ENCODE results near the gene GDPD5. TPM values are rescaled to one million over a fixed set of nuclear protein-coding genes. Genes with fewer than 3 reads are reported as not detected.

Gene GDPD5
- total RNA-seq, 1 experiment from 2014 or later = 6.8 TPM

- no peak for DNase-seq (ENCODE audit: low spot score)
Observed at GRCh38 chr11:75510723-75511019, 15.1 kb downstream of the GDPD5 start.

- no peak for DNase-seq (ENCODE audit: low spot score)
Observed at GRCh38 chr11:75510004-75510722, 15.6 kb downstream of the GDPD5 start.

DNA sequence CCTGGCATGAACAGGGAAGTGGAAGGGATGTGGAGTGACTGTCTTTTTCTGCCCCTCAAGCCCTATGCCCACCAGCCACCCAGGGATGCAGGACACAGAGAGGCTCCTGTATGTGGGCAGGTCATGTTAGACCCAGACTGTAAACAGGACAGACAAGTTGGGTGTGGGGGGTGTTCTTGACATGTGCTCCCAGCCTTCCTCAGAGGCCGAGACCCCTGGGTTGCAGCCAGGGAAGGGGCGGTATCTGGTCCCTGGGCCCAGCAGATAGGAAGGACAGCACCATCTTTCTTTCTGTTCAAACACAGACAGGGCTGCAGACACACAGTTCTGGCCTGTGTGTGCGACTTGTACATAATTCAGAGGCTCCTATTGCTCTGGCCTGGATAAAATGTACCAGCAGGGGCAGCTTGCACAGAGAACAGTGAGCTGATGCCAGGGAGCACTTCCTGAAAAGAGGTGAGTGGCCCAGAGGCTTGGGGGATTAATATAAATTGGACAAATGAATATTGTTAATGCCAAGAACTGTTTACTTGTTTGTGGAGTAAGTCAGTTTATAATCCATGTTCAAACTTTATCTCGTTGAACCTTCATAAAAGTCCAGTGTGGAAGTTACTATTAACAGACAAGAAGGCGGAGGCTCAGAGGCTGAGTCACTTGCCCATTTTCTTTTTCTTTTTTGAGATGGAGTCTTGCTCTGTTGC, 16.6 kb downstream of the GDPD5 start:
- DNase-seq (ENCODE audit: low spot score) = no peak

- DNase-seq (ENCODE audit: low spot score) = no peak
Observed at GRCh38 chr11:75508051-75508561, 17.6 kb downstream of the GDPD5 start.

DNA sequence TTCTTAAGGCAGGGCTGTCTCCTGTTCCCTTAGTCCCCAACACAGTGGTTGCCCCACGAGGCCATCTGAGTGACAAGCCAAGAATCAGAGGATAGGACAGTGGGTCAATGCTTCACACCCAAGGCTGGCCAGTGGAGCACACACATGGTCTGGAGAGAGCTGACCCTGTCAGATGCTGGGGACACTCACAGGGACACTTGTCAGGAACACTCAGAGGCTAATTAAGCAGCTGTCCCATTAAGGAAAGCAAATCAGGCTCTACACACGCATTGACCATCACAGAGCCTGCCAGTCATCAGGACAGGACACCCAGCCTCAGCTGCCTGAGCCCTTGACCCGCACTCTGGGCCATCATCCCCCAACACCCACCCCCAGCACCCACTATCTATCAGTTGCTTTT, 18.2 kb downstream of the GDPD5 start:
- no peak for DNase-seq (ENCODE audit: low spot score)

DNA sequence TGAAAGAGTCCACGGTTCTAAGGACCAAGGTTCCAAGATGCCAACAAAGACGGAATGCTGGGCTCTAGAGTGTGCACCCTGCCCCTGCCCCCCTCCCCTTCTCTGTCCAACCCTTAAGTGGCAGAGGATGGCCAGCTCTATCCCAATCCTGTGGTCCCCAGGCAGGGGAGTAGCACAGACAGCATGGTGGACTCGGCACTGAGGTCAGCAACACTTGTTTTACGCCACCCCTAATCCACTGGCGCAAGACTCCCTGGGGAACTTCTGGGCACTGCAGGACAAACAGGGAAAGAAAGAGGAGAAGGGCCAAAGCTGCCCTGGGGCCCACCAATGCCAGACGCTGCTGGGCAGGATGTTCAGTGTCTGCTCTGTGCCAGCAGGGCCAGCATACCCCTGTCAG, 18.9 kb downstream of the GDPD5 start:
- no peak for DNase-seq (ENCODE audit: low spot score)

- no peak for DNase-seq (ENCODE audit: low spot score)
Observed at GRCh38 chr11:75505916-75506692, 19.6 kb downstream of the GDPD5 start.

GRCh38 chr11:75504501-75504900, 21.2 kb downstream of the GDPD5 start:
- no peak for DNase-seq (ENCODE audit: low spot score)

- no peak for DNase-seq (ENCODE audit: low spot score)
Observed at GRCh38 chr11:75503531-75504099, 22.1 kb downstream of the GDPD5 start.

DNA sequence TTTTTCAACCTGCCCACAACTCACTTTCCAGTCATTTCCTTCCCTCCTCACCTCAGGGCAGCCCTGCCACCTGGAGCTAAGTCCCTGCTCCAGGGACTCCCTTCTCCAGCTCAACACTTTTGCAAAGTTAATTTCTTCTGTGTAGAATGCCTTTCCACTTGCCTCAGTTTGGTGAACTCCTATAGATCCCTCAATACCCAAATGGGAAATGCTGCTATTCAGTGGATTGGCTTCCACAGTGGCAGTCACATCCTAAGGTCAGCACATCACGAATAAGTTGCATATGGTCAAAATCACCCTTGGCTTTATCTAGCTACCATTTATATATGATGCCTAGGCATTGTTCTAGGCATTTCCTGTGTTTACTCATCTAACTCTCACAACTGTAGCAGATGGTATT, 23.6 kb downstream of the GDPD5 start:
- DNase-seq (ENCODE audit: low spot score) = no peak

DNA sequence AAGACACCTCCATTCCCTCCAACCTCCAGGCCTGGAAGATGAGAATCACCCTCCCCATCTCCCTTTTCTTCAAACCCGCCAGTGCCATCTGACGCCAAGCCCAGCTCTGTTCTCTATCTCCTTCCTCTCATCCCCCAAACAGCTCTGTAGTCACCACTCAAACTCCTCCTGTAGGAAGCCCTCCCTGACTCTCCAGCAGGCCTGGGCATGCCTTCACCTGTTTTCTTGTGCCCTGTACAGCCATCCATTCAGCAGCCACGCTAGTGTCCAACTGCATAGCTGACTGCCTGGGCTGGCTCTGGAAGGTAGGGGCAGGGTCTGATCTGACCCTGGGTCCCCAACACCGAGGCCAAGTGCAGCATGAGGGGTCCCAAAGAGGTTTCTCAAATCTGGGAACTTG, 25.0 kb downstream of the GDPD5 start:
- no peak for DNase-seq (ENCODE audit: low spot score)

GRCh38 chr11:75499423-75500190, 26.1 kb downstream of the GDPD5 start:
- peak; percentile 25 for DNase-seq (ENCODE audit: low spot score)

DNA sequence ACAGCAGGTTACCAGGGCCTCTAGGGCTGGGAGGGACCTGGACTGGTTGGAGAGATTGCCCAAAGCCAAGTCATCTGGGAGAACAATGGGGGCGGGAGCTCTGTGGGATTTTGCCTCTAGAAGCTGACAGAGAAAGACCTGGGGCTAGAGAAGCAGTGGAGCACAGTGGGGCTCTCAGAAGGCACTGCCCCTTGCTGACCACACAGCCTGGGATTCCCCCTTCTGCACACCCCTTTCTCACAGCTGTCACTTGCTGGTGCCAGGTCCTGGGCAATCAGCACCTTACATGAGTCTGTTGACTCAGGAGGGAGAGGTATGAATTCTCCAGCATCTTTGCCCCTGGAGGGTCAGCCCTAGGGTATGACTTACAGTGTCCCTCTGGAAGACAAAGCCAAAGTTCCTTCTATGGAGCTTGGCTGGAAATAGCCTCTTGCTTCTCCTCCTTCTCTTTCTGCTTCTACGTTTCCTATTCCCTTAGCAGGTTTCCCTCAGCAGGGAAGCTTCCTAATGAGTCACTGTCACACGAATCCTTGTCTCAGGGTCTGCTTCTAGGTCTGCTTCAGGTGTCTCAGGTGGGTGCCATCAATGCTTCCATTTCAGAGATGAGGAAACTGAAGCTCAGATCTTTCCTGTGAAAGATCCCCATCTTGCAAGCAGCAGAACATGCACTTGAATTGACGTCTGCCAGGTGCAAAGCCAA, 27.0 kb downstream of the GDPD5 start:
- no peak for DNase-seq (ENCODE audit: low spot score)

- no peak for DNase-seq (ENCODE audit: low spot score)
Observed at GRCh38 chr11:75497788-75498409, 27.8 kb downstream of the GDPD5 start.

GRCh38 chr11:75496305-75496752, 29.4 kb downstream of the GDPD5 start:
- no peak for DNase-seq (ENCODE audit: low spot score)

GRCh38 chr11:75495749-75496304, 29.9 kb downstream of the GDPD5 start:
- DNase-seq (ENCODE audit: low spot score) = no peak

DNA sequence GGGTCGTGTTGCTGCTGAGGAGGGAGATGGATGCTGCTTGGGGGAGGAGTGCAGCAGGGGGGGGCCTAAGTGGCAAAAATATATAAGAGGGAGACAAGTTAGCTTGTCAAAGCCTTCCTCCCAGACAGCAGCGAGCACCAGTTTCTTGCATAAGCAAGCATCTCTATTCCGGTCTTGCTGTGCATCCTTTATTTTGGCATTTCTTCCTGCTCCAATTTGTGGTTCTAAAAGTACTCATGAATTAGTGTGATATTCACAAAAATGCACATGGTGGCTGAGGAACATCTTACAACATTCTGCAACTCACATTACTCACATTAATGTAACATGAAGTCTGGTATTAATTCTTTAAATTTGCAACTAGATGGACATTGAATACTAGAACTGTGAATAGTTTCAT, 32.1 kb downstream of the GDPD5 start:
- DNase-seq (ENCODE audit: low spot score) = no peak

GRCh38 chr11:75492181-75492820, 33.4 kb downstream of the GDPD5 start:
- DNase-seq (ENCODE audit: low spot score) = peak; percentile 45

DNA sequence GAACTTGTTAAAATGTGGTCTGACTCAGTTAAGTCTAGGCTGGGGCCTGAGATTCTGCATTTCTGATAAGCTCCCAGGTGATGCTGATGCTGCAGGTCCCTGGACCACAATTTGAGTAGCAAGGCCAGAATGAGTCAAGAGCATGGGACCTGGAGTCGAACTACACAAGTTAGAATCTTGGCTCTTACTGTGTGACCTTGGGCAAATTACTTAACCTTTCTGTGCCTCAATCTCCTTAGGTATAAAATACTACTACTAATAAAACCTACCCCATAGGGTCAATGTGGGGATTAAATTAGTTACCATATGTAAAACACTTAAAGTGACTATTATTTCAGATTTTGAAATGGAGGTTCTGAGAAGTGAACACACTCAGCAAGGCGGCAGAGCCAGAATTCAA, 34.3 kb downstream of the GDPD5 start:
- no peak for DNase-seq (ENCODE audit: low spot score)
